GM21515 (cell line): ENCODE measurements around the gene MAP3K6.
"Not testable (repeated sequence)": the region's sequence is repeated elsewhere in the genome, so short reads cannot be mapped to it uniquely, and the experiment has no call there.

ENCODE experiments used
- ATAC-seq: cut with Tn5 transposase; IDR thresholded peaks from one replicate; pipeline ENCODE4 v1.9.1; 2021; ENCODE audit not compliant: unreplicated experiment

MAP3K6 gene

DNA sequence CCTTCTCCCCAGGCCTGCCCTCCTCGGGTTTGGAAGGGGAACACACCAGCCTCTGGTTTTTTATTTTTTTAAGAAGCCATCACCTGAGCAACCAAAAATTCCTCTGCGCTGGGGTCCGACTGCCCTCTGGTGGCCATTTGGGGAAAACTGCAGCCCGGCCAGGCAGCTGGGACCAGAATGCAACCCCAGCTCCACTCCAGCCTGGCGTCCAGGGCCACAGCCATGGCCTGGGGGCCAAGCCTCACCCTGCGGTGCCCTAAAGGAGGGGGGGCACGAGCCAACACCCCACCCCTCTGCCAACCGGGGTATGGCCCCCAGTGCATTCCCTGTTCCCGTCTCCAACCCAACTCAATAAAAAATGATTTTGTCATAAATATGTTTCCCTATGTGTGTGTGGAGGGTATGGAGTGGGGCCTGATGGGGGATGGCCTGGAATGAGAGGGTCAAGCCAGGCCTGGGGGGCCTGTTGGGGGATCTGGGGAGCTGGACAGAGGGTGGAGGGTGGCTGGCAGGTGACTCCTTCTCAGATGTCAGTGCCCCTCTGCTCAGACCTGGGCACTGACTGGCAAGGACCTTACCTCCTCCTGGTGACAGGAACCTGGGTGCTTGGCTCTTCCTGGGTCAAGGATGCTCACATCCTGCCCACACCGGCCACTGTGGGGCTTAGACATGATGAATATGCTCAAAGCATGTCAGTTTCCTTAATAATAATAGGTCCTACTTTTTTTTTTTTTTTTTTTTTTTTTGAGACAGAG lies 28.9 kb upstream of the MAP3K6 start:
- ATAC-seq = no peak

DNA sequence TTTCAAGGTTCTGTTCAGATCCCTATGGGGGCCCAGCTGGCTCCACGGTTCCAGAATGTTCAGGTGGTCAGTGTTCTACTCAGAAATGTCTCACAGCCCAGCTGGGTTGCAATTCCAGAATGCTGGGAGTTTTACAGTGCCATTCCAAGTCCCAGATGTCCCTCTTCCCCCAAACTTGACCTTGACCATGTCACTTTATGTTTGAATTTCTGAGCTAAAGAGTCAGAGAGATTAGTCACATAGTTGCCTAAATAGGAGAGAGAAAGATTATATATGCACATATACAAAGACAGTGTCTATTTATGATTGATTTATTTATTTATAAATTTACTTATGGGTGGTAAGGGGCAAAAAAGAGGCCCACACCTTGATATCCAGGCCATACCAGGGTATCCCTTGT lies 28.2 kb upstream of the MAP3K6 start:
- ATAC-seq = no peak

DNA sequence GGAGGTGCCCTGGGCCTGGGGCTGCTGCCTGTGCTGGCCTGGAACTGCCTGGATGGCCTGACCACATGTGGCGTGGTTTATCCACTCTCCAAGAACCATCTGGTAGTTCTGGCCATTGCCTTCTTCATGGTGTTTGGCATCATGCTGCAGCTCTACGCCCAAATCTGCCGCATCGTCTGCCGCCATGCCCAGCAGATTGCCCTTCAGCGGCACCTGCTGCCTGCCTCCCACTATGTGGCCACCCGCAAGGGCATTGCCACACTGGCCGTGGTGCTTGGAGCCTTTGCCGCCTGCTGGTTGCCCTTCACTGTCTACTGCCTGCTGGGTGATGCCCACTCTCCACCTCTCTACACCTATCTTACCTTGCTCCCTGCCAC lies 27.5 kb upstream of the MAP3K6 start:
- ATAC-seq = no peak

GRCh38 chr1:27393641-27394281 lies 27.0 kb upstream of the MAP3K6 start:
- ATAC-seq = no peak

DNA sequence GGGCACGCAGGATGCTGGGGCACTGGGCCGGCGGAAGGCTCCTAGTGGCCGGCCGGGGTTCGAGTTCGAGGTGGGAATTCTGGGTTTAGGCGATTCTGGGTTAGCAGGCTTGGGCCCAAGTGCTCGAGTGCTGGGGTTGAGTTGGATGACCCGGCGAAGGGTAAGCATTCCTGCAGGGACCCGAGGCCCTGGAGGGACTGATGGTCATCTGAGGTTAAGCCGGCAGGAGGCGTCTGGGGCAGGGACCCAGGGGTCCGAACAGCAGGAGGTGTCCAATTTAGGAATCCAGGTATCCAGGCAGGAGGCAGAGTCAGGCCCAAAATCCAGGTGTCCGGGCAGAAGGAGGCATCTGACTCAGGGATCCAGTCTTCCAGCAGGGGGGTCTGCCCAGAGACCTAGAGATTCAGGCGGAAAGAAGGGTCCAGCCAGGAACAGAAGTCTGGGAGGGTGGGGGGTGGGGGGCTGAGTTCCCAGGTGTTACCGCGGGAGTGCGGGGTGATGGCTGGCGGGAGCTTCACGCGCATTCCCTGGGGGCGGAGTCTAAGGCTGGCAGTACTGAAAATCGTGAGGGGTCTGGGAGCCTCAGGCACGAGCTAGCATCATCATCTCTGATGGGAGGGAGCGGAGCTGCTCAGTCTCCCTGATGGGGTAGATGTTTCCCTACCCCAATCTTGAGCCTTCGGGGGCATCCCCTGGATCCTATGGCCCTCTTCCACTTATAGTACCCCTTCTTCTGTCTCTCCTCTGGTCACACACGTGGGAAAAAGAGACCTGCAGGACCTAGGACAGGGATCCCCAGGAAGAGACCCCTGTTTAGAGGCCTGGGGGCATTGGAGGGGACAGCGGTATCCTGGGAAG lies 26.2 kb upstream of the MAP3K6 start:
- ATAC-seq = peak; percentile 19

DNA sequence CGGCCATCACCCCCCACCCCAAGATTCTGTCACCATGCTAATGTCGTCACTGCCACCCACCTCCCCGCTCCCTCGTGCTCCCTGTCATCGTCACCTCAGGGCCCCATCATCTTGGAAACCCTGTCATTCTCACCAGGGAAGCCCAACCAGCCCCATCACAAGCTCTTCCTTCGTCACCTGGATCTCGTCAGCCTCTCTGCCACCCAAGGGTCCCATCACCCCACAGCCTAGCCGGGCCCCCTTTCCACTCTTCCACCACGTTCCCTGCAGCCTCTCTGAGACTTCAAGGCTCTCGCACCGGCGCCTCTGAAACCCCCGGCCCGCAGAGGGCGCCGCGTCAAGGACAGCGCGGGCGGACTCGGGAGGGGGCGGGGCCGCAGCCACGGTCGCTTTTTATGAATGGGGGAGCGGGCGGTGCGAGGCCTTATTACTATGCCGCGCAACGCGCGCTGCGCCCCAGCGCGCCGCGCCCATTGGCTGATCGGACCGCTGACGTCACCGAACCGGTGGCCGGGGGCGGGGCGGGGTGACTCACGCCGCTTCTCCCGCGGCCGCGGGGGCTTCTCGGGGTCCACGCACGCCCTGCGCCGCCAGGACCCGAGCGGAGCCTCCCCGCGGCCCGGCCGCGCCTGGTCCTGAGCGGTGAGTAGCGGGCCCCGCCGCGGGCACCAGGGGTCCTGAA lies 25.5 kb upstream of the MAP3K6 start, which contains the start of gene GPR3:
Gene GPR3, plus strand, starts transcription at position 527 of the 682 bp plus-strand sequence. CDS start 1,177 bp downstream, outside the sequence.
- ATAC-seq = peak; percentile 51

- no peak for ATAC-seq
Observed at GRCh38 chr1:27391511-27392095, 24.8 kb upstream of the MAP3K6 start.

DNA sequence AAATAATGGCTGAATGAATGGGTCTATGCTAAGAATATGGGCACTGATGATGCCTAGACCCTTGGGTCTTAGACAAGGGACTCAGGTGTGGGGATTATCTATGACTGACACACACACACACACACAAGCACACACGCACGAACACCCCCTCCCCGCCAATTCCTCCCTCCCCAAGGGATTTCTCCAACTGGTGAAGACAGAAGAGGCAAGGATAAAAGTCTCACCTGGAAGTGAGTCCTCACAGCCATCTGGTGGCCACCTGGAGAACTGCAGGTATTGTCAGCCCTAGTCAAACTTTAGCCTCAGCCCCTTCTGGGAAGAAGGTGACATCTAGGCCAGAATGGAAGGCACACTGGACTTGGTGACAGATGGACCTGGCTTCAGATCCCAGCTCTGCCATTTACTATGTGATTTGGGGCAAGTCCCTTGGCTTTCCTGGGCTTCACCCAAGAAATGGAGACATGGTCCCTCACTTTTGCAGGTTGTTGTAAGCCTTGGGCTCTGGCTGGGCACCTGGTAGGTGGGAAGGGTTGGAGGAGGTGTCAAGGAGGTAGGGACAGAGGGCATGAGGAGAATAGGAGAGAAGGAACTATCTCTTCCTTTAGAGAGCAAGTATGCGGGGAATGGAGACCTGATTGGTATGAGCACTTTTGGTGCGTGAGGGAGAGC lies 21.7 kb upstream of the MAP3K6 start:
- ATAC-seq = no peak

DNA sequence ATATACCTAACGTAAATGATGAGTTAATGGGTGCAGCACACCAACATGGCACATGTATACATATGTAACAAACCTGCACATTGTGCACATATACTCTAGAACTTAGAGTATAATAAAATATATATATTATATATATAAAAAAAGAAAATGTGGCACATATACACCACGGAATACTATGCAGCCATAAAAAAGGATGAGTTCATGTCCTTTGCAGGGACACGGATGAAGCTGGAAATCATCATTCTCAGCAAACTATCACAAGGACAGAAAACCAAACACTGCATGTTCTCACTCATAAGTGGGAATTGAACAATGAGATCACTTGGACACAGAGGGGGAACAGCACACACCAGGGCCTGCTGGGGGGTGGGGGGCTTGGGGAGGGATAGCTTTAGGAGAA lies 18.0 kb upstream of the MAP3K6 start:
- not testable (repeated sequence) for ATAC-seq

DNA sequence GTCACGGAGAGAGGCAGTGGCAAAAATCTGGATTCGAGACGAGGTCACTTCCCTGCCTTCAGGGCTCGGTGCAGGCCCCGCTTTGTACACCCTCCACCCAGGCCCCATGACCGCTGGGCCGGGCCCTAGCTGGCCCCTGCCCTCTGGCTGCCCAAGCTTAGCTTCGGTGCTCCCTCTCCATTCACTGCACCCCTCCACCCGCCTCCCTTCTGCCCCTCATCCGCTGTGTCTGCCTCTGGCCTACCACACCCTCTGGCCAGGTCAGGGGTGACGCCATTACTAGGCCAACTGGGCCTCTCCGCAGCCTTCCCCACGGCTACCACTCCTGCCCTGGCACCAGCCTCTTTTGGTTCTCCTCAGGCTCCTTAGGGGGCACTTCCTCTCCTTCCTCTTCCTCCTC lies 16.9 kb upstream of the MAP3K6 start:
- ATAC-seq = no peak

DNA sequence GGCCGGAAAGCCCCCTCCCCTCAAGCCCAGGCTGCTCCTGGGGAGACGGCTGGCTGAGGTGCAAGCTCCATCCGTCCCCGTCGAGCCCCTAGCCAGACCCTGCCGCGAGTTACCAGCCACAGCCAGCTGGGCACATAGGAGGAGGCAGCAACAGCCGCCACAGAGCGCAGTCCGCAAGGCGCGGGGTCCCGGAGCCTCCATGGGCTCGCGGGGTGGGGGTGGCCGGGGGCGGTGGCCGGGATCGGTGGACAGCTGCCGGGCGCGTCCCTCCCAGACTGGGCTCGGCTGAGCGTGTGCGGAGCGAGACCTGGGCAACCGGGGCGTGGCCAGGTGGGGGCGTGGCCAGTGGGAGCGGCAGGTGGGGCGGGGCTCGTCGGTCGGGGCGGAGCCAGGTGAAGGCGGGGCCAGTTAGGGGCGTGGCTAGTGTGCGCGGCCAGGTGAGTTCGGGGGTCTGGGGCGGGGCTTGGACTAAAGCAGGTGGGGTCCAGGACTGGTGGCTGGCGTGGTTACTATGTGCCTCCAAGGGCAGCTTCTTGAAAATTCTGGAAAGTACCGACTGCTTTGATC lies 16.4 kb upstream of the MAP3K6 start, which contains the start of gene CD164L2:
Gene CD164L2, minus strand, starts transcription at position 295 of the 567 bp plus-strand sequence. Its CDS starts 94 bp downstream, at position 201.
- no peak for ATAC-seq

- no peak for ATAC-seq
Observed at GRCh38 chr1:27381969-27382762, 15.4 kb upstream of the MAP3K6 start.

DNA sequence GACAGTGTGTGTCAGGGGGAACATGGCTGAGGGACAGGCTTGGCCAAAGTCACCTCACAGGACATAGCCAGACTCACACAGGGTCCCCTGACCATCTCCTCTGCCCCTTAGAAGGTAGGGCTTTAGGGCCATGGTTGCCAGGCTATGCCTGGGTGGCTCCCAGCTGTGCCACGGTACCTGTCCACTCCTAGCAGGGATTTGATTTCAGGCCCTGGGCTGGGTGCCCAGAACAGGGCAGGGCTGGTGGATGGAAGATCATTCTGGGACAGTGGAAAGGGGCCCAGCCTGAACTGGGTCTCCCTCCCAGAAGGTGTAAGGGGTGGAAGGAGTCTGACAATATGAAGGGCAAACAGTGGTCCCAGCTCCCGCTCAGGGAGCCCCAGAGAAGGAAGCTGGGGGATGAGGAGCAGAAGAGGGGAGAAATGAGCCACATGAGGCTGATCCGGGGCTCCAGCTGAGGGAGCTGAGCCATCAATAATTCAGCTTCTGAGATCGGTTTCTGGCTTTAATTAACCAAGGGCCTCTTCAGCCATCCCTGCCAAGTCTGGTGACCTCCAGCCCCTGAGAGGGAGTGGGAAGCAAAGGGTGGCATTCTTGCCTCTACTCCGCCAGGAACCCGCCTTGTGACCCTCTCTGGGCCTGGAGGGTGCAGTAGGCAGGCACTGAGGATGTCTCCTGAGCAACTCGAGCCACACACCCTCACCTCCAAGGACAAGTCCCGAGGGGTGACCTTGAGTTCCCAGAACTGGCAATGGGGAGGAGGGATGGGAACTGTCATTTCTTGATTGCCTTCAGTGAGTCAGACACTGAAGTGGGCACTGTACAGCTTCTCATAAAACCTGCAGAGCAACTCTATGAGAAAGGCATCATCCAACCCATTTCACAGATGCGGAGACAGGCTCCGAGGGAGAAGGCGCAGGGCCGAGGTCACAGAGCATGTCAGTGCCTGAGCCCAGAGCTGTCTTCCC lies 14.3 kb upstream of the MAP3K6 start:
- ATAC-seq = no peak

DNA sequence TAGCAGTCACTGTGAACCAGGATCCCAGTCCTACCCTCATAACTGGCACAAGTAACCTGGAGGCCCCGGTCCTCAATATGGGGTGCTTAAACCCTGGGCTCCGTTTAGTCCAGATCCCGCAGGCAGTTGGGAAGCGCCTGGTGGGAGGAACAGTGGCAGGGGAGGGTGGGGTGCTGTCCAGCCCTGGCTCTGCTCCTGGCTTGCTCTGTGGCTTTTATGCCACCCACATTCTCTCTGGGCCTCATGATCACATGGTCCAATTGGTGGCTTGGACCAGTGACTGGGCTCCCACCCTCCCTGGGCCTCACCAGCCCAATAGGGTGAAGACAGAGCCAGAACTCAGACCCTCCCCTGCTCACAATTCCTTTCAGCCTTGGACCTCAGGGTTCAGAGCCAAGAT lies 13.5 kb upstream of the MAP3K6 start:
- ATAC-seq = no peak

GRCh38 chr1:27379564-27380122 lies 12.9 kb upstream of the MAP3K6 start:
- ATAC-seq = no peak

- no peak for ATAC-seq
Observed at GRCh38 chr1:27377760-27378495, 11.2 kb upstream of the MAP3K6 start.
